VCaP (cell line): ENCODE data around the gene RUNX1.

ENCODE experiments used
- H3K27ac ChIP-seq: fragments of 450-650 bp; 2 replicates; pipeline ENCODE4 v1.5.1; 2017
- TF ChIP-seq, protein P1 (sequence below): fragments of 450-650 bp; conservative IDR thresholded peaks from 2 replicates; pipeline ENCODE4 v1.5.1; 2017; ENCODE audit warnings: mild to moderate bottlenecking, moderate library complexity

RUNX1 gene

DNA sequence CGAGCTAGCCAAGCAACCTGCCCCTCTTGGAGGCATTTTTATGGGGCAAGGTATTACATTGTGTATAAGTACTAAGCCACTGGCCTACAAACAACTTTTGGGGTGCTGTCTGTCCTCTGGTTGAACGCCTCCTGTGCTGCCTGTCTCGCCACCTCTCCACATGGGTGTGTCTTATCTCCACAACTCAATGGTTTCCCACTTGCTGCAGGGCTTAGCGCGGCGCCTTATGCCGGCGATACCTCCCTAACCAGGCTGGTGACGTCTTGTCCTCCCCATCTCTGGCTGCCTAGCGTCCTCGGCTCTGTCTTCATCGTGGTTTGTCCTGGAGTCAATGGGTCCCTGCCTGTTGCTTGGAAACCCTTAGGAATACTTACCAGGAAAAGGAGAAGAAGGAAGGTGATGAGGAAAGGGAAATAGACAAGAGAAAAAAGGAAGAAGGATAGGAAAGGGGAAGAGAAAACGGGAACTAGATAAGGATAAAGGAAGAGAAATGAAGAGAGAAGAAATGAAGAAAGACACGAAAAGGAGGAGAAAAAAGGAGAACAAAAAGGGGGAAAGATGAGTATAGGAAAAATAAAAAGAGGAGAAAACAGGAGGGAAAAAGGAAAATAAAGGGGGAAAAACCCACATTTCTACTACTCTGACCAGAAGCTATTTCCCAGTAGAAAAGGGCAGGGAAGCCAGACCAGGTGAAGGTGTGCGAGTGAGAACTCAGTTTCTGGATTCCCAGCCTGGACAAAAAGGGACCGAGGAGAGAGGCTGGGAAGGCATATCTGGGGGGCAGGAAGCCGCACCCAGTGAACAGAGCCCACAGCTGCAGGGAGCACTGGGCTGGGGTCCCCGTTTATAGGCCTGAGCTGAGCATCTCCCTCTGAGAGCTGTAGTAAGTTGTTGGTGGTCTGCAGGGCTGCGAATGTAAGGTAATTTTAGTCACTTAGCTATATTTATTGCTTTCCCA is 294.1 kb downstream of the RUNX1 start:
- TF ChIP-seq, protein P1, sequence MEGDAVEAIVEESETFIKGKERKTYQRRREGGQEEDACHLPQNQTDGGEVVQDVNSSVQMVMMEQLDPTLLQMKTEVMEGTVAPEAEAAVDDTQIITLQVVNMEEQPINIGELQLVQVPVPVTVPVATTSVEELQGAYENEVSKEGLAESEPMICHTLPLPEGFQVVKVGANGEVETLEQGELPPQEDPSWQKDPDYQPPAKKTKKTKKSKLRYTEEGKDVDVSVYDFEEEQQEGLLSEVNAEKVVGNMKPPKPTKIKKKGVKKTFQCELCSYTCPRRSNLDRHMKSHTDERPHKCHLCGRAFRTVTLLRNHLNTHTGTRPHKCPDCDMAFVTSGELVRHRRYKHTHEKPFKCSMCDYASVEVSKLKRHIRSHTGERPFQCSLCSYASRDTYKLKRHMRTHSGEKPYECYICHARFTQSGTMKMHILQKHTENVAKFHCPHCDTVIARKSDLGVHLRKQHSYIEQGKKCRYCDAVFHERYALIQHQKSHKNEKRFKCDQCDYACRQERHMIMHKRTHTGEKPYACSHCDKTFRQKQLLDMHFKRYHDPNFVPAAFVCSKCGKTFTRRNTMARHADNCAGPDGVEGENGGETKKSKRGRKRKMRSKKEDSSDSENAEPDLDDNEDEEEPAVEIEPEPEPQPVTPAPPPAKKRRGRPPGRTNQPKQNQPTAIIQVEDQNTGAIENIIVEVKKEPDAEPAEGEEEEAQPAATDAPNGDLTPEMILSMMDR: no peak
- no peak overlapping the region for H3K27ac ChIP-seq

DNA sequence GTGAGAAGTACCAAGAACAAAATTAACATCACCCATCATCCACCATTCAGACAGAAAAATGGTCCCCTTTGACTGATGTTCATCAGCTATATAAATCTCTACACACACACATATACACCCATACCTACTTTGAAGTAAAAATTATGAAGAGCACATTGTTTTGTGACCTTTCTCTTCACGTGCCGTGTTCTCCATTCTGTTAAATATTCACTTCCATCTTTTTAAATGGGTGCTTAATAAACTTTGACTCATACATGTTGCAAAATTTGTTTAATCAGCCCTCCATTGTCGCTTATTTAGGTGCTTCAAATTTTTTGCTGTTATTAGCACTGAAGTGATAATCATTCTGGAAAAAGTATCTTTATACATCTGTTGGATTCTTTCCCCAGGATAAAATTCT is 300.2 kb downstream of the RUNX1 start:
- H3K27ac ChIP-seq: no peak overlapping the region
- TF ChIP-seq, protein P1: no peak

DNA sequence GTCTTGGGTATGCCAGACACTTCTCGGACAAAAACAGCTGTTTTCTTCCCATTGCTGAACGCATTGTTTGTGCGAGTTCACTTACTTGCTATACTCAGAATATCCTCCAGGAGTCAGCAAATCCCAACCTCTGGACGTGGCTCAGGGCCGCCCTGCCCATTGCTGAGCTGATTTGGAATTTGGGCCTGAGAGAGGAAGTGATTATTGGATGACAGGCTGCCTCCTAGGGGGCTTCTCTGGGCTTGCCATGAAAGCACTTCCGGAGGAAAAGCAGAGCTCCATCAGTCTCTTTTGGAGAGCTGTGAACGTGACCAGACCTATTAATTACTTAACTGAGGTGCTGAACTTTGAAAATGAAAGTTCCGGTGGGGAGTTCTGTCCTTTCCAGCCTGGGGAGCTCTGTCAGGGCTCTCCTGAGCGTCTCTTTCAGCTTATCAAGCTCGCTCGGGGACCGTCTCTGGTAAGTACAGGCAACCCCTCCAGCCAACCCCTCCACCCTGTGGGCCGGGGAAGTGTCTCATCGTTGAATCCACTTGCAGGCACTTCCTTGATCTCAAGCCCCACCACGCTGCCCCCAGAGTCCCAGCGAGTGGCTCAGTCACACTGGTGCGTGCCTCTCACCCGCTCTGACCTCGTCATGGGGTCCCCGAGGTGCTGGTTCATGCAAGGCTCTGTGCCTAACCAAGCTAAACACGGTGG is 303.4 kb downstream of the RUNX1 start:
- no peak overlapping the region for H3K27ac ChIP-seq
- TF ChIP-seq, protein P1: peak; percentile 99

DNA sequence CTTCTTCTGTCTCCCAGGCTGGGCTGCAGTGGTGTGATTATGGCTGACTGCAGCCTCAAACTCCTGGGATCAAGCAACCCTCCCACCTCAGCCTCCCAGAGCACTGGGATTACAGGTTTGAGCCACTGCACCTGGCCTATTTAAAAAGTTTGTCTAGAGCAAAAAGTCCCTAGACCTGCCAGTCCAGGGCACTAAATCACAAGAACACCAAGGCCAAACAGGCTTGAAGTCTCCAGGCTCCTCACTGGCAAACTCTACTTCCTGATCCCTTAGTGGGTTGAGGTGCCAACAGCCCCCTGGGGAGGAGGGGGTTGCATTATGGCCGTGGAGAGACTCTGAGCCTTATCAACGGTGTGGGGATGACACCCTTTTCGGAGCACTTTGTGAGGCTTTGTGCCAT is 304.3 kb downstream of the RUNX1 start:
- TF ChIP-seq, protein P1: no peak
- no peak overlapping the region for H3K27ac ChIP-seq

DNA sequence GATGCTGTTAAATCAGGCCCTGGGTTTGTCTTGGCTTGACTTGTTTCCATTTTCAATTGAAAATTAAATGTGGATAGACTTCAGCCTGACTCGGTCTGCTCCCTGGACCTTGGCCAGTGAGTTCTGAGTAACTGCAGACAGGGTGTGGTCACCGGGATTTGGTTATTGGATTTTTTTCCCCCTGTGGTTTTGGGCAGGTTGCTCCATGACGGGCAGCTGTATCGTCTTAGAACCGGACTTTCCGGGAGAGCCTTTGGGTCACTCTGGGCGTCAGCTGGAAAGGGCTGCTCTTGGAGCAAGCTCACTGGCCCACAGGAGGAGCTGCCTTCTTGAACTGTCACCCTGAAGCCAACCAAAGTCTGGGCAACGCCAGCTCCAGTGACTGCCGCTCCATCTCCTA is 305.3 kb downstream of the RUNX1 start:
- H3K27ac ChIP-seq: no peak overlapping the region
- TF ChIP-seq, protein P1: no peak

DNA sequence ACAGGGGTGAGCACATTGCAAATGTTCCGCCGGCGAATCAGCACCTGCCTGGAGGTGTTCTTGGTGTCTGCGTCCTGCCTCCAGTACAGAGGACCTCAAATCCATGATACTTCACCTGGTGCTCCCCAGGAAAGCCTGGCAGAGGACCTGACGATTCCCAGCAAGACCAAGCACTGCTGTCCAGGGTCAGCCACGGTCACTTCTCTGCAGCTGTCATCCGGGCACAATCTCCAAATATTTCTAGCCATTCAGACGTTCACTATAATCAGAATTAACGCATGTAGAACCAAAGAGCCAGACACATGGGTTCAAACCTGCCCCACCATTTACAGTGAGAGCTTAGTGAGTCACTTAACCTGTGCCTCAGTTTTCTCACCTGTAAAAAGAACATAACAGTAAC is 305.8 kb downstream of the RUNX1 start:
- no peak overlapping the region for H3K27ac ChIP-seq
- TF ChIP-seq, protein P1: no peak

DNA sequence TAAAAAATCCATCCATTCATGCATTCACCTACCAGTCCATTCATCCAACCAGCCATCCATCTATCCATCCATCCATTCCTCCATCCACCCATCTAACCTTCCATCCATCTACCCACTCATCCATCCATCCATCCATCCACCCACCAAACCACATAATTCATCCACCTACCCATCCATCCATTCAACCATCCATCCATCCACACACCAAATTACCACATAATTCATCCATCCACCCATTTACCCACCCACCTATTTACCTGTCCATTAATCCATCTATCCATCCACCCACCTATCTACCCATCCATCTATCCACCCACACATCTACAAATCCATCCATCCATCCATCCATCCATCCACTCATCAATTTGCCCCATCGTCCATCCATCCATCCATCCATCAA is 308.9 kb downstream of the RUNX1 start:
- H3K27ac ChIP-seq: no peak overlapping the region
- TF ChIP-seq, protein P1: no peak
